Left lung (tissue), 10 donors: ENCODE results near the gene WAS. TPM values are rescaled to one million over a fixed set of nuclear protein-coding genes. Genes with fewer than 3 reads are reported as not detected.

Experiments used
- ATAC-seq: fragments of 200-7000 bp; cut with Tn5 transposase; one replicate; pipeline ENCODE4 v1.9.1; 2020; ENCODE audit warnings: moderate library complexity
- DNase-seq, 4 donors: peaks; one replicate each; pipeline ENCODE4 v3.0.0-alpha.2; 2013 to 2020
- H3K27ac ChIP-seq, 2 donors: fragments of 200-600 bp; sonication (generic) in 1 of 2; one replicate each; pipeline versions ENCODE4 v1.5.0 to v1.8.0; 2020 to 2021
- H3K27me3 ChIP-seq, 2 donors: fragments of 200-600 bp; sonication (generic) in 1 of 2; one replicate each; pipeline versions ENCODE4 v1.5.0 to v1.8.0; 2020 to 2021
- H3K36me3 ChIP-seq, 2 donors: fragments of 200-600 bp; sonication (generic) in 1 of 2; one replicate each; pipeline versions ENCODE4 v1.5.0 to v1.8.0; 2020 to 2021
- H3K4me1 ChIP-seq, 2 donors: fragments of 200-600 bp; one replicate each; pipeline ENCODE4 v1.8.0; 2021
- H3K4me3 ChIP-seq, 2 donors: fragments of 200-600 bp; sonication (generic) in 1 of 2; one replicate each; pipeline versions ENCODE4 v1.5.0 to v1.8.0; 2020 to 2021; ENCODE audit warnings: mild to moderate bottlenecking in 1 of 2
- H3K9me3 ChIP-seq, 2 donors: fragments of 200-600 bp; sonication (generic) in 1 of 2; one replicate each; pipeline versions ENCODE4 v1.5.0 to v1.8.0; 2020 to 2021
- intact Hi-C, 2 donors: fragments of 100-400 bp; cut with DNase I; formaldehyde crosslinking; loops; one replicate each; pipeline versions ENCODE4 v1.11.2 to v1.14.2; 2022
- polyA plus RNA-seq, 6 donors: library from polyadenylated mRNA; unstranded; fragments of 120-200 nt; gene quantifications; one replicate each; pipeline ENCODE4 v1.2.1, GENCODE V29; 2013; ENCODE audit not compliant: insufficient read length in 6 of 6
- total RNA-seq, 2 donors: library from RNA; stranded (reverse); fragmentation: NEBNext Ultra II Directional; extraction: Animal tissue kit (Norgen Biotek cat#: 25700); gene quantifications; one replicate each; pipeline ENCODE4 v1.2.1, GENCODE V29; 2021
- TF ChIP-seq, protein P1 (sequence below), 2 donors: fragments of 200-600 bp; sonication (generic) in 1 of 2; IDR thresholded peaks; one replicate each; pipeline versions ENCODE4 v1.5.0 to v1.8.0; 2021; ENCODE audit warnings: antibody characterized with exemption in 2 of 2
- donor health status: DM: no; HTN: yes; CAD: no.
- donor health status: DM: no; HTN: no; CAD: no.

WAS gene
- total and polyA plus RNA-seq, 8 donors: 4.1 to 49.1 (median 4.6) TPM

GRCh38 chrX:48714573-48714972, 31.0 kb downstream of the WAS start:
- Histone ChIP-seq H3K27ac (no peak overlapping the region), H3K9me3 (no peaks in the 10 kb centered on the region), H3K36me3 (no peaks in the 10 kb centered on the region), H3K4me1 (no peaks in the 10 kb centered on the region), H3K27me3 (no peaks in the 10 kb centered on the region), H3K4me3 (no peak overlapping the region)
- TF ChIP-seq, protein P1, sequence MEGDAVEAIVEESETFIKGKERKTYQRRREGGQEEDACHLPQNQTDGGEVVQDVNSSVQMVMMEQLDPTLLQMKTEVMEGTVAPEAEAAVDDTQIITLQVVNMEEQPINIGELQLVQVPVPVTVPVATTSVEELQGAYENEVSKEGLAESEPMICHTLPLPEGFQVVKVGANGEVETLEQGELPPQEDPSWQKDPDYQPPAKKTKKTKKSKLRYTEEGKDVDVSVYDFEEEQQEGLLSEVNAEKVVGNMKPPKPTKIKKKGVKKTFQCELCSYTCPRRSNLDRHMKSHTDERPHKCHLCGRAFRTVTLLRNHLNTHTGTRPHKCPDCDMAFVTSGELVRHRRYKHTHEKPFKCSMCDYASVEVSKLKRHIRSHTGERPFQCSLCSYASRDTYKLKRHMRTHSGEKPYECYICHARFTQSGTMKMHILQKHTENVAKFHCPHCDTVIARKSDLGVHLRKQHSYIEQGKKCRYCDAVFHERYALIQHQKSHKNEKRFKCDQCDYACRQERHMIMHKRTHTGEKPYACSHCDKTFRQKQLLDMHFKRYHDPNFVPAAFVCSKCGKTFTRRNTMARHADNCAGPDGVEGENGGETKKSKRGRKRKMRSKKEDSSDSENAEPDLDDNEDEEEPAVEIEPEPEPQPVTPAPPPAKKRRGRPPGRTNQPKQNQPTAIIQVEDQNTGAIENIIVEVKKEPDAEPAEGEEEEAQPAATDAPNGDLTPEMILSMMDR (IDR thresholded peaks at IDR 0.05): no peak
- no peak for ATAC-seq
- no peak for DNase-seq
- intact Hi-C loops: no loop called here

DNA sequence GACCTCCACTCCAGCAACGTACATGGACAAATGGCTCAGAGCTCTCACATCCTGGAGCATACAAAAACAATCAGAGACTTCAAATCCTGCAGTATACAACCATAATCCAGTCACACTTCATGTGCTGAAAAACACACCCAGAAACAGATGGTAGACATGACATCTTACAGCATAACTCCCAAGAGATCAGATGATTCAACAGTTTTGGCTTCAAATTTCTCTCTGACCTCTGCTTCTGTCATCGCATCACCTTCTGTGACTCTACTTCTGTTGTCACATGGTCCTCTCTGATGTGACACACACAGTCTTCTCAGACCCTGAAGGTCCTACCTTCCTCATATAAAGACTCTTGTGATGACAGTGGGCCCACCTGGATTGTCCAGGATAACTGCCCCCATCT, 31.5 kb downstream of the WAS start:
- intact Hi-C loops: no loop called here
- Histone ChIP-seq H3K9me3 (no peaks in the 10 kb centered on the region), H3K27me3 (no peaks in the 10 kb centered on the region), H3K36me3 (no peaks in the 10 kb centered on the region), H3K4me3 (no peak overlapping the region), H3K4me1 (no peaks in the 10 kb centered on the region), H3K27ac (no peak overlapping the region)
- ATAC-seq: no peak
- no peak for DNase-seq
- TF ChIP-seq, protein P1 (IDR thresholded peaks at IDR 0.05): no peak

GRCh38 chrX:48715876-48716502, 32.4 kb downstream of the WAS start:
- Histone ChIP-seq H3K4me1 (no peaks in the 10 kb centered on the region), H3K9me3 (no peaks in the 10 kb centered on the region), H3K27ac (no peak overlapping the region), H3K36me3 (no peaks in the 10 kb centered on the region), H3K4me3 (no peak overlapping the region), H3K27me3 (no peaks in the 10 kb centered on the region)
- TF ChIP-seq, protein P1 (IDR thresholded peaks at IDR 0.05): no peak
- no peak for DNase-seq
- no peak for ATAC-seq
- intact Hi-C loops: no loop called here

DNA sequence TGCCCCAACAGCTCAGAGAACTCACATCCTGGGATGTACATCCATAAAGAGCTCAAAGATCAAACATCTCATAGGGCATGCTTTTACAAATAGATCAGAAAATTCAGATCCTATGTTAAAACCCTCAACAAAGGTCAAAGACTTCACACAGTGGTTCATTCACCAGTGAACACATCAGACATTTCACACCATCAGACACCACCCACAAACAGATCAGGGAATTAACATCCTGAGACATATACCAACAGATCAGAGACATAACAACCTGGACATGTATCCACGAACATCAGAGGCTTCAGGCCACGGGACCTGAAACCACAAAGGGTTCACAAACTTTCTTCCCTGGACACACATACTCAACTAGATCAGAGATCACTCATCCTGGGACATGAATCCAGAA, 36.4 kb downstream of the WAS start:
- H3K36me3 ChIP-seq: no peaks in the 10 kb centered on the region
- TF ChIP-seq, protein P1 (IDR thresholded peaks at IDR 0.05): no peak
- no peaks in the 10 kb centered on the region for H3K4me1 ChIP-seq
- ATAC-seq (no peak), DNase-seq (no peak)
- H3K27ac ChIP-seq: no peak overlapping the region
- intact Hi-C loops: no loop called here
- H3K9me3 ChIP-seq: no peaks in the 10 kb centered on the region
- H3K4me3 ChIP-seq: no peak overlapping the region
- H3K27me3 ChIP-seq: no peaks in the 10 kb centered on the region

GRCh38 chrX:48720577-48721250, 37.1 kb downstream of the WAS start:
- Histone ChIP-seq H3K27me3 (no peaks in the 10 kb centered on the region), H3K9me3 (no peaks in the 10 kb centered on the region), H3K27ac (no peak overlapping the region), H3K4me1 (no peaks in the 10 kb centered on the region), H3K4me3 (no peak overlapping the region), H3K36me3 (no peaks in the 10 kb centered on the region)
- TF ChIP-seq, protein P1 (IDR thresholded peaks at IDR 0.05): no peak
- DNase-seq: no peak
- ATAC-seq: no peak
- intact Hi-C loops: no loop called here
